ENCODE data around the gene ADAMTSL4.

Gene ADAMTSL4

DNA sequence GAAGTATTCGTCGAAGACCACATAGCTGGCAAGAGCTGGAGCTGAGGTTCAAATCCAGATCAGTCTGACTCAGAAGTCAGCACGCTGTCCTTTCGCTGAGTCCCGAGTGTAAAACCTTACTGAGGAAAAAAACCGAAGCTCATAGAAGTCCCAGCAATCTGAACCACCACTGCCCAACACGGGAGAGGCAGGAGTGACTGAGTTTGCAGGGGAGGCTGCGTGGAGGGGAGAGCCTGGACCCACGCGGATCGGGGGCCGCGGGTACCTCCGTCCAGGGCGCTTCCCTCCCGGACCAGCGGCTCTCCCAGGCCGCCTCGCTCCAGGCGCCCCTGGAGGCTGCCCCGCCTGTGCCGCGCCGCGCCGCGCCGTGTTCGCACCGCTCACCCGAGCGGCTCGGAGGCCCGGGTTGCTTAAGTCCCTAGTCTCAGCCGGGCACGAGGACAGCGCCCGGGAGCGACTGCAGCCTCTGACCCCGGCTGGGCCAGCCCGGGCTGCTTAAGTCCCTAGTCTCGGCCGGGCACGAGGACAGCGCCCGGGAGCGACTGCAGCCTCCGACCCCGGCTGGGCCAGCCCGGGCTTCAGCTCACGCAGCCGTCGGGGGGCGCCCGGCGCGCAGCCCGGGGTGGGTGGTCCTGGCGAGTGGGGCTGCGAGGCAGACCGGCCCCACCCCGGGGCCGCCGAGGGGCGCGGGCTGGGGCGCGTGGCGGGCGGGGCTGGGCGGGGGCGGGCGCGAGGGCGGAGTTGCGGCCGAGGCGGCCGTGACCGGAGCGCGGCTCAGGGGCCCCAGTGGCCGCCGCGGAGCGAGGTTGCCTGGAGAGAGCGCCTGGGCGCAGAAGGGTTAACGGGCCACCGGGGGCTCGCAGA lies at the start of gene ADAMTSL4:
TSS of gene ADAMTSL4 (plus strand) at position 777 of the 864 bp plus-strand sequence. CDS start 2,881 bp downstream, outside the sequence.
- peak; percentile 55 for DNase-seq

DNA sequence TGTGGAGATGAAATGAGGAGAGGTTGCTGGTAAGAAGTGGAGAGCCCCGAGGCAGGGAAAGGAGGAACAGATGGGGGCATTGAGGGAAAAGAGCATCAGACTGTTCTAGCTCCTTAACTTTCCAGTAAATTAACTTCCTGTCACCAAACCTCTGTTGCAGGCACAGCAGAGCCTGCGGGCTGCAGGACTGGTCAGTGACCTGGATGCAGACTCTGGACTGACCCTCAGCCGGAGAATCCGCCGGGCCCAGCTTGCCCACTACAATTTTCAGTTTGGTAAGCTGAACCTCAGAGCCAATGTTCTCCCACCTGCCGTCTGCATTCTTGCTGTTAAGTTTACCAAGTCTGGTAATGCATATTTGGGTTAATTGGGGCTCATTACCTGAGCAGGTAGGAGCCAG lies 43.8 kb upstream of the ADAMTSL4 start:
- no peak for DNase-seq

GRCh38 chr1:150507912-150508864 lies 41.0 kb upstream of the ADAMTSL4 start, which contains the start of gene ECM1:
Gene ECM1, plus strand, starts transcription at chr1:150508109. Its CDS starts 101 bp downstream, at chr1:150508210.
- peak; percentile 66 for DNase-seq

- DNase-seq: no peak
Measured at GRCh38 chr1:150508982-150509381, 40.2 kb upstream of the ADAMTSL4 start.

DNA sequence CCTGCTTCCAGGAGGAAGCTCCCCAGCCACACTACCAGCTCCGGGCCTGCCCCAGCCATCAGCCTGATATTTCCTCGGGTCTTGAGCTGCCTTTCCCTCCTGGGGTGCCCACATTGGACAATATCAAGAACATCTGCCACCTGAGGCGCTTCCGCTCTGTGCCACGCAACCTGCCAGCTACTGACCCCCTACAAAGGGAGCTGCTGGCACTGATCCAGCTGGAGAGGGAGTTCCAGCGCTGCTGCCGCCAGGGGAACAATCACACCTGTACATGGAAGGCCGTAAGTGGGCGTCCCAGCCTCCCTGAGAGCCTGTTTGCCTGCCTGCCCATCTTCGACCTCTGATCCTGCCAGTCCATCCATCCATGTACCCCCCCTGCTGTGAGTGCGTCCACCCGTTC lies 37.7 kb upstream of the ADAMTSL4 start:
- no peak for DNase-seq

DNA sequence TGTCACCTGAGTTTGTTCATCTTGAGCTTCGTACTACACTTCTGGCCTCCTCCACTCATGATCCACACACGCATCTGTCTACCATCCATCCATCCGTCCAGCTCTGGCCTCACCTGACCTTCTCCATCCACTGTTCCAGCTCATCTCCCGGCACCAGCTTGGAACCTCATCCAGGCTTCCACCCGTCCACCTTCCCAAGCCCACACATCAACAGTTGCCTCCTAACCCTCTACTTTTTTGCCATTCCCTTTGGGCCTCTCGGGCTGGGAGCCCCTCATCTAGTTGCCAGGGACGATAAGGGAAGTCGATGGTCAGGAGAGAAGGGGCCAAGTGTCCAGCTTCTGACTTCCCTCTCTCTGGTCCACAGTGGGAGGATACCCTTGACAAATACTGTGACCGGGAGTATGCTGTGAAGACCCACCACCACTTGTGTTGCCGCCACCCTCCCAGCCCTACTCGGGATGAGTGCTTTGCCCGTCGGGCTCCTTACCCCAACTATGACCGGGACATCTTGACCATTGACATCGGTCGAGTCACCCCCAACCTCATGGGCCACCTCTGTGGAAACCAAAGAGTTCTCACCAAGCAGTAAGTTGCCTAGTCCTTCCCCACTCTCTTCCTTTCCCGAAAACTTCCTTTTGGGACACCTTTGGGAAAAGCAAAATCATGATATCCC lies 37.1 kb upstream of the ADAMTSL4 start:
- DNase-seq: no peak

GRCh38 chr1:150512846-150513245 lies 36.4 kb upstream of the ADAMTSL4 start:
- no peak for DNase-seq

DNA sequence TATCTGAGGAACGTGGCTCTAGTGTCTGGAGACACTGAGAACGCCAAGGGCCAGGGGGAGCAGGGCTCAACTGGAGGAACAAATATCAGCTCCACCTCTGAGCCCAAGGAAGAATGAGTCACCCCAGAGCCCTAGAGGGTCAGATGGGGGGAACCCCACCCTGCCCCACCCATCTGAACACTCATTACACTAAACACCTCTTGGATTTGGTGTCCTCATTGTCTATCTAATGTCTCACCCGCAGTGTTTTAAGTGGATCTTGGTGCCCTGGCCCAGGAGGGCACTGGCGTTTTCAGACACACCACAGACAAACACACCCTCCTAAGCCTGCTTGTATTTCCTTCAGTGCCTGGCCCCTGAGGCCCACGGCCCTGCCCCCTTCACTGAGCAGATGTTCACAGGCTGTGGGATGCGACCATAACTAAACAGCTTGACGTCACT lies 35.8 kb upstream of the ADAMTSL4 start:
- DNase-seq: no peak

- no peak for DNase-seq
Measured at GRCh38 chr1:150514260-150514659, 34.9 kb upstream of the ADAMTSL4 start.

- DNase-seq: no peak
Measured at GRCh38 chr1:150514913-150515327, 34.3 kb upstream of the ADAMTSL4 start.

- peak; percentile 93 for DNase-seq
Measured at GRCh38 chr1:150515328-150516049, 33.7 kb upstream of the ADAMTSL4 start, which contains the start of gene FALEC. Gene FALEC, plus strand, starts transcription at chr1:150515752.

GRCh38 chr1:150516050-150516591 lies 33.1 kb upstream of the ADAMTSL4 start:
- DNase-seq: no peak

DNA sequence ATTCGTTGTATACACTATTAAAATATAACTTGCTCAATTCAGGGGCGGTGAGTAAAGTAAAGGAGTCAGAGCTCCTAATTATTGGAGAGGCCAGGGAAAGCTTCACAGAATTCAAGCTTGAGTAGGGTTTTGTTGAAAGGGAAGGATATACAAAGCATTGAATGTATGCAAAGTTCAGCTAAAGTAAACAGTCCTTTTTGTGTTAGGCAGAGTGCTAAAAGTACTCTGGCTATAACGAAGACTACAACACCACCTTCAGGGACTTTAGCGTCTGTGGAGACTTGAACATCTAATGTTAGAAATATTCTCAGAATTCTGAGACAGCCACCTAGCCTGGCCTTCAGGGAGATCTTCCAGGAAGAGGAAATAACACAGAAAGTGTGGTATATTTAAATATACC lies 32.6 kb upstream of the ADAMTSL4 start:
- peak; percentile 37 for DNase-seq

- peak; percentile 49 for DNase-seq
Measured at GRCh38 chr1:150521196-150521968, 27.8 kb upstream of the ADAMTSL4 start.

GRCh38 chr1:150525348-150525747 lies 23.9 kb upstream of the ADAMTSL4 start:
- DNase-seq: no peak

DNA sequence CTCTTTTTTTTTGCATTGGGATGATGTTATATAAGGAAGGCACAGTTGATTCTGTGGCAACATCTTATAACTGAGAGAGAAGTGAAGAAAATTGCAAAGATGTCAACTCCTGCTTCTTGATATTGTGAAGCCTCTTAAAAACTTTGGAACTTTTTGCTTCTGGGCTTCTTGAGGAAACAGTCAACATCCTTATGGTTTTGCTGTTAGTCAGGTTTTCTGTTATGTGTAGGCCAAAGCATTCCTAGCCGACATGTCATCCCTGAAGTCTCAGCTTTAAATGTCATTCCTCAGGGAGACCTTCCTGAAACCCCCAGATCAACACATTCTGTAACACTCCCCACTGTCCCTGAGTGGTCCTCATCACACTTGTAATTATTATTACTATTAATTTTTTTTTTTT lies 21.0 kb upstream of the ADAMTSL4 start:
- DNase-seq: no peak

GRCh38 chr1:150529017-150529416 lies 20.2 kb upstream of the ADAMTSL4 start:
- no peak for DNase-seq

GRCh38 chr1:150530491-150531159 lies 18.6 kb upstream of the ADAMTSL4 start:
- DNase-seq: no peak

DNA sequence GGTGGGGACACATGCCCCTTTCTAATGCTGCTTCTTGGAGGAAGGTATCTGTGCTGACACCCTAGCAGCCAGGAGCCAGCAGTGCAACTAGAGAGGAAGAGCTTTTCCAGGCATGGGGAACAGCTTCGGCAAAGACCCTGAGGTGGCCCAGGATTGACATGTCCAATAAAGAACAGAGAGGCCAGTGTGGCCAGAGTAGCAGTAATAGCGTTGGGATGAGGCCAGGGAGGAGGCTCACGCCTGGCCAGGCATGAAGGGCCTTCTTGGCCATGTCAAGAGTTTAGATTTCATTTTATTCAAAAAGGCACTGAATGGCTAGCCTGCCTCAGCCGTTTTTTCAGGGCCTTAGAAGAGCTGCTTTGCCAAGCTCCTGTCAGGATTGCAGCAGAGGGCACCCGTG lies 16.3 kb upstream of the ADAMTSL4 start:
- no peak for DNase-seq

GRCh38 chr1:150534002-150534401 lies 15.2 kb upstream of the ADAMTSL4 start:
- no peak for DNase-seq
